AG04450 (cell line): ENCODE results near the gene C1orf21. TPM values are rescaled to one million over a fixed set of nuclear protein-coding genes. Genes with fewer than 3 reads are reported as not detected.

Experiments
- CTCF ChIA-PET: fragments of 300-600, 350-600 bp; formaldehyde crosslinking; extraction: SDS; loops from one replicate; lab custom pipeline; 2022; ENCODE audit warnings: antibody characterized with exemption, inconsistent platforms; lab: Charles Lee
- POLR2A ChIA-PET: fragments of 350-600 bp; formaldehyde crosslinking; extraction: SDS; loops from one replicate; lab custom pipeline; 2021; ENCODE audit warnings: antibody characterized with exemption, inconsistent platforms; lab: Yijun Ruan, JAX
- DNase-seq: peaks from one replicate; pipeline ENCODE4 v3.0.0-alpha.2; 2011; ENCODE audit warnings: low read depth, low spot score
- H3K27ac ChIP-seq: one replicate; pipeline ENCODE4 v1.5.1; 2012; ENCODE audit warnings: low read depth, low read length, control low read depth
- H3K27me3 ChIP-seq: one replicate; pipeline ENCODE4 v1.6.0; 2012; ENCODE audit warnings: low read length; ENCODE audit not compliant: control insufficient read depth, insufficient read depth
- H3K4me3 ChIP-seq: 2 replicates; pipeline ENCODE4 v1.5.1; 2011; ENCODE audit warnings: mild to moderate bottlenecking, low read depth, low read length, control low read depth
- H3K9me3 ChIP-seq: 2 replicates; pipeline ENCODE4 v1.5.1; 2012; ENCODE audit warnings: low read length; ENCODE audit not compliant: control insufficient read depth, insufficient read depth
- polyA plus RNA-seq: library from polyadenylated mRNA; depleted of rRNA; stranded (reverse); fragments of >200 nt; gene quantifications from 2 replicates; pipeline ENCODE4 v1.2.3, GENCODE V29; 2011
- TF ChIP-seq, protein P1 (sequence below): IDR thresholded peaks from 2 replicates; pipeline ENCODE4 v1.5.1; 2011; ENCODE audit warnings: low read depth, low read length, control low read depth, inconsistent platforms

Gene C1orf21
- polyA plus RNA-seq, 1 experiment: 29.5 TPM

DNA sequence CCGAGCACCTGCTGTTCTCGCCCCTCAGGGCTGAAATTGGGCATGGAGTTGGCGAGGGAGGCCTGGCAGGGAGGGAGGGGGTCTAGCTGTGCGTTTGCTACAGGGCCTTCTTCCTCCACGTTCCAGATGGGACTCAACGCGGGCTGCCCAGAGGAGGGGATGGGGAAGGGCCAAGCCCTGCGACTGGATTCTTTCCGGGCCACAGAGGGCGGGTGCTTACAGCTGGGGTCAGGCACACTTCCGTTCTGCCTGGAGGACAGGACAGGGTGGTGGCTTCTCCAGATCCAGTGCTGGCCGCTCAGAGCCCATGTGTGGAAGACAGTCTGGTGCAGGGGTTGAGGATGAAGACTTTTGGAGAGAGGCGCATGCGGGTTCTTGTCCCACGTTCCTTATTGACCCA lies 277.8 kb downstream of the C1orf21 start:
- Histone ChIP-seq H3K27me3 (peaks cover 6% of the 10 kb centered on the region), H3K4me3 (no peak overlapping the region), H3K9me3 (no peaks in the 10 kb centered on the region; the same call in 1 of the 2 replicates), H3K27ac (no peak overlapping the region)
- DNase-seq: no peak
- TF ChIP-seq, protein P1, sequence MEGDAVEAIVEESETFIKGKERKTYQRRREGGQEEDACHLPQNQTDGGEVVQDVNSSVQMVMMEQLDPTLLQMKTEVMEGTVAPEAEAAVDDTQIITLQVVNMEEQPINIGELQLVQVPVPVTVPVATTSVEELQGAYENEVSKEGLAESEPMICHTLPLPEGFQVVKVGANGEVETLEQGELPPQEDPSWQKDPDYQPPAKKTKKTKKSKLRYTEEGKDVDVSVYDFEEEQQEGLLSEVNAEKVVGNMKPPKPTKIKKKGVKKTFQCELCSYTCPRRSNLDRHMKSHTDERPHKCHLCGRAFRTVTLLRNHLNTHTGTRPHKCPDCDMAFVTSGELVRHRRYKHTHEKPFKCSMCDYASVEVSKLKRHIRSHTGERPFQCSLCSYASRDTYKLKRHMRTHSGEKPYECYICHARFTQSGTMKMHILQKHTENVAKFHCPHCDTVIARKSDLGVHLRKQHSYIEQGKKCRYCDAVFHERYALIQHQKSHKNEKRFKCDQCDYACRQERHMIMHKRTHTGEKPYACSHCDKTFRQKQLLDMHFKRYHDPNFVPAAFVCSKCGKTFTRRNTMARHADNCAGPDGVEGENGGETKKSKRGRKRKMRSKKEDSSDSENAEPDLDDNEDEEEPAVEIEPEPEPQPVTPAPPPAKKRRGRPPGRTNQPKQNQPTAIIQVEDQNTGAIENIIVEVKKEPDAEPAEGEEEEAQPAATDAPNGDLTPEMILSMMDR: no peak
- POLR2A ChIA-PET: interaction anchor here (1.3 kb wide), 1 partner anchor 608 kb away, joined by 3 read pairs; no protein-coding TSS in a partner anchor
- CTCF ChIA-PET: interaction anchor here (0.6 to 2.9 kb wide), 70 partner anchors 7 to 1009 kb away, joined by 3 to 41 read pairs (median 5); partner anchors contain the start of gene C1orf21

DNA sequence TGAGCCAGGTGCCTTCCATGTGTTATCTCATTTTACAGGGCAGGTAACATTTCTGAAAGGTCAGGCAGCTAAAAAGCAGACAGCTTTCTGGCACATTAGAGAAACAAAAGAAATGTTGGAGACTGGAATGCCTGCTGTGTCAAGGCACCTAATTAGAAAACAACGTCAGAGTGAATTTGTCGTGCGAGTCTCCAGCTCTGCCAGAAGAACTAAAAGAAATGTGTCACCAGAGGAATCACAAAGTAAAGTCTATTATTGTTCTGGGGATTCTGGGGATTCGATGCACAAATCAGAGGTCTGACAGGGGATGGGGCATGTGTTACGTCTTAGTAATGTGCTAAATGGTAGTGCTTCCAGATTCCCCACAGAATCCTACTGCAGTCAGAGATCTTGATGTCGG lies 278.5 kb downstream of the C1orf21 start:
- Histone ChIP-seq H3K27ac (no peak overlapping the region), H3K27me3 (peaks cover 6% of the 10 kb centered on the region), H3K9me3 (no peaks in the 10 kb centered on the region; the same call in 1 of the 2 replicates), H3K4me3 (no peak overlapping the region)
- CTCF ChIA-PET: interaction anchor here (0.6 to 2.9 kb wide), 4 partner anchors 13 to 423 kb away, joined by 3 to 35 read pairs (median 12); no protein-coding TSS in a partner anchor
- POLR2A ChIA-PET: no interaction called here
- TF ChIP-seq, protein P1: no peak
- DNase-seq: no peak

DNA sequence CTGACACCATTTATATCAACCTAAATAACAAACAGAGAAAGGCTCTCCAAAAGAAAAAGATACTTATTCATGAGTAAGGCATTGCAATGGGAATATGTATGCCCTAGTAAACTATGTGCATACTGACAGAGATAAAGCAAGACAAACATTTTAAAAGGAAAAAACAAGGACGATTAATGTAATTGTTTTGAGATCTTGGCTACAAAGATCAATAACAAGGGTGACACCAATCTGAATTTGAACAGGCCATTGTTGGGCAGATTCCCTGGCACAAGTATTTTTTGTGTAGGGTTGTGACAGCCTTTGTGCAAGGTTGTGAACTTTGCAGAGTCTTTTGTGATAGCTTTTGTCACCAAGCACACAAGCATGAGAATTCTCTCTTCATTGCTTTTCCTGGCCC lies 282.6 kb downstream of the C1orf21 start:
- peaks cover 10% of the 10 kb centered on the region for H3K27me3 ChIP-seq
- DNase-seq: no peak
- ChIA-PET POLR2A (no interaction called here), CTCF (interaction anchor here (2.1 kb wide), 1 partner anchor 22 kb away, joined by 9 read pairs; no protein-coding TSS in a partner anchor)
- no peaks in the 10 kb centered on the region; the same call in 1 of the 2 replicates for H3K9me3 ChIP-seq
- TF ChIP-seq, protein P1: no peak
- no peak overlapping the region for H3K4me3 ChIP-seq
- H3K27ac ChIP-seq: no peak overlapping the region

DNA sequence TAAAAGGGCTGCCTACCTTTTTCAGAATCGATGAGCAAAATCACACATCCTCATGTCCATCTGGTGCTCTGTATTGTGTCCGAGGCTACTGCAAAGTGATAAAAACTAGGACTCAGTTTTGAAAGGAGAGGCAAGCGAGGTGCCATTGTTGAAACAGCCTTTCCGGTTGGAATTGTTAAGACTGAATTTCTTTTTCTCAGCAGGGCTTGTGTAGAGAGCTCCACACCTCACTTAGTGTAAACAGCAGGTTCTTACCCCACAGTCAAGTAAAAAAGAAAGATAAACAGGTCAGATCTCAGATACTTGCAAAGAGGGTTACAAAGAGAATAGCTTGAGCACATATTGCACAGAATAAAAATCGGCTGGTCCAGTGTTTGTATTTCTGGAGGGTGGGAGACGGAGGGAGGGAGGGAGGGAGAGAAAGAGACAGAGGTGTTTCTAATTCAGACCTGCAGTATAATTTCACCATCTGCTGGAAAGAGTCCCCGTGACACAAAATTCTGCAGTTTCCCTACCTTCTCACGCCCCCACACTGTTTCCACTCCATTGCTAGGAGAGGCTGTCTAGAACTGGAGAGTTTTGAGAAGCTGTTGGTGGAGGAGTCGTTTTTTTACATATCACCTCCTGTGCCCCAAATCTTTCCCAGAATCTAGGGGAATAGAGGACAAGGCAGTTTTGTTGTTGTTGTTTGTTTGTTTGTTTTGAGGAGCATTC lies 285.3 kb downstream of the C1orf21 start:
- no peak overlapping the region for H3K27ac ChIP-seq
- no peaks in the 10 kb centered on the region for H3K9me3 ChIP-seq
- H3K4me3 ChIP-seq: no peak overlapping the region
- peaks cover 4% of the 10 kb centered on the region for H3K27me3 ChIP-seq
- DNase-seq: no peak
- TF ChIP-seq, protein P1: no peak
- POLR2A ChIA-PET: no interaction called here
- CTCF ChIA-PET: interaction anchor here (1.1 kb wide), 1 partner anchor 8 kb away, joined by 4 read pairs; no protein-coding TSS in a partner anchor

DNA sequence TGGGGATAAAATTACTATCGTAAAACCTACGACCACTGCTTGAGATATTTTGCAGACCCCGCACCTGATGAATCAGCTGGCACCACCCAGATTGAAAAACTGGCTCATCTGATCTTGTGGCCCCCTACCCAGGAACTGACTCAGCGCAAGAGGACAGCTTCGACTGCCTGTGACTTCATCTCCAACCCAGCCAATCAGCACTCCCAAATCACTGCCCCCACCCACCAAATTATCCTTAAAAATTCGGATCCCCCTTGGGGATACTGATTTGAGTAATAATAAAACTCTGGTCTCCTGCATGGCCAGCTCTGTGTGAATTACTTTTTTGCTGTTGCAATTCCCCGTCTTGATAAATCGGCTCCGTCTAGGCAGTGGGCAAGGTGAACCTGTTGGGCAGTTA lies 286.5 kb downstream of the C1orf21 start:
- no peak overlapping the region for H3K27ac ChIP-seq
- ChIA-PET CTCF (interaction anchor here (1.9 kb wide), 1 partner anchor 9 kb away, joined by 18 read pairs; no protein-coding TSS in a partner anchor), POLR2A (no interaction called here)
- TF ChIP-seq, protein P1: no peak
- no peak overlapping the region for H3K4me3 ChIP-seq
- DNase-seq: no peak
- H3K27me3 ChIP-seq: peaks cover 4% of the 10 kb centered on the region
- no peaks in the 10 kb centered on the region for H3K9me3 ChIP-seq
